NCI-H1105 (cell line): ENCODE measurements around the gene STK24.
A peak's percentile ranks its signal among the peaks of the same experiment; 100 is the strongest.

Experiments
- DNase-seq: peaks from one replicate; lab custom pipeline; 2025; lab: John Stamatoyannopoulos, UW

STK24 gene

GRCh38 chr13:98489446-98490194, 87.3 kb downstream of the STK24 start:
- DNase-seq: no peak

- no peak for DNase-seq
Measured at GRCh38 chr13:98488736-98489135, 88.2 kb downstream of the STK24 start.

DNA sequence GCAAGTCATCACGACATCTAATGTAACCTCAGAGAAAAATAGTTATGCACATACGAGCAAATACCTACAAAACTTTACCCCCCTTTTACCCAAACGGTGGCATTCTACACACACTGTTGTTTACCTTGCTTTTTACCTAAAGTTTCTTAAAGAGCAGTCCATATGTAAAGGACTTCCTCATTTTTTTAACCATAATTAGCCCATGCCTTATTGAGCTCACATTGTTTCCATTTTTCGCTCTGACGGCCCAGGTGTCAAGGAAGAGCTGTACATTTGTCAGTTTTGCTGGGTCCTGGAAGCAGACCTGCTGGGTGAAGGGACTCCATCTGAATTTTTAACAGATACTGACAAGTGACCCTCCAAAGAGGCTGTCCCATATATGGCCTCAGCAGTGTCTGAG, 89.4 kb downstream of the STK24 start:
- no peak for DNase-seq

DNA sequence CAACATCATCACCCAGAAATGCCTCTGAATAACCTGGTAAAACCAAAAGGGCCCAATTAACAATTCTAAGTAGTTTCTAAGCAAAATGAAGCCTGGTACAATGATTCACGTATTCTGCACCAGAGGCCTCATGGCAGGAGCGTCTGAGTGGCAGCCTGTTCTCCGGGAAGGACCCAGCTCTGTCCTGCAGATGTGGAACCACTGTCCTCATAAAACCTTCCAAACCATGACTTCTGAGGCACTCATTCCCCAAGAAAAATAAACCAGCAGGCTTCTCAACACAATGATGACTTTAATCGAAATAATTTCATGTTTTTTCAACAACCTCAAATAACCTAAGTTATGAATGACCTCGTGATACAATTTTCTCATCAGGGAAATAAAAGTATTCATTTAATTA, 89.9 kb downstream of the STK24 start:
- DNase-seq: no peak

- DNase-seq: no peak
Measured at GRCh38 chr13:98486412-98486811, 90.5 kb downstream of the STK24 start.

GRCh38 chr13:98485561-98485960, 91.3 kb downstream of the STK24 start:
- no peak for DNase-seq

DNA sequence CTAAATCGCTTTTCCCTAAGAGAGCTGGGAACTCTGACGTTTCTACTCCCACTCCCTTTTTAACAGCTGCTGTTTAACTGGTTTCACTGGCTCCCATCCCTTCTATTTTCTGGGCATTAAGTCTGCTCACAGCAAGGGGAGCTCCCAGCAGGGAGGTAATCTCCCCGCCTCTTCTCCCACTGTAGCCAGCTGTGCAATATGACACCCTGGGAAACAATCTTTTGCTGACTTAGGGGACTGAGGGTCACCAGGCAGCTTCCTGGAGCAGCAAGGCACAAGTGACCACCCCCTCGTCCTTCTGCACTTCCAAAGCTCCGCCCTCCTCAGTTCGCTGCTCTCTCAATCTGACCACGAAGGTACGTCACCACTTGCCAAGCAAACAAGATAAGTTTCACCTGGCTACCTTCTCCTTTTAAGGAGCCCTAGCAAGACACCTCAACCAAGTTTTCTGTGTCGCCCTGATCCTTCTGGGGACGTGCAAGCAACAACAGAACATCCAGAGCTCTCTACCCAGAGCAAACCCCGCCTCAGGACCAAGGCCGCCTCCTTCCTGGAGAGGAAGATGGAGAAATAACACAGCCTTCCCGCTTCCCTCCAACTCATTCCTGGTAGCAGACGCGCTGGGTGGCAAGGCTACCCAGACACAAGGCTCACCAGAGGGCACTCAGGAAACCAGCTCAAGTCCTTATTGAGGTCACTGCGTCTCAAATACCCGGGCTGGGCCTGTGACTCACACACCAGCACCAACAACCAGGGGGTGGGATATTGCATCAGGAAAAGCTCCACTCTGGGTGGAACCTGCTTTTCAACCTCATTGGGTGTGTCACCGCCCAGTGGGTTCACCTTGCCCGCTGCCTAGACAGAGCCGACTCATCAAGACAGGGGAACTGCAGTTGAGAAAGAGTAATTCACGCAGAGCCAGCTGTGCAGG, 92.4 kb downstream of the STK24 start:
- peak; percentile 23 for DNase-seq

GRCh38 chr13:98483601-98484288, 93.2 kb downstream of the STK24 start:
- DNase-seq: no peak

DNA sequence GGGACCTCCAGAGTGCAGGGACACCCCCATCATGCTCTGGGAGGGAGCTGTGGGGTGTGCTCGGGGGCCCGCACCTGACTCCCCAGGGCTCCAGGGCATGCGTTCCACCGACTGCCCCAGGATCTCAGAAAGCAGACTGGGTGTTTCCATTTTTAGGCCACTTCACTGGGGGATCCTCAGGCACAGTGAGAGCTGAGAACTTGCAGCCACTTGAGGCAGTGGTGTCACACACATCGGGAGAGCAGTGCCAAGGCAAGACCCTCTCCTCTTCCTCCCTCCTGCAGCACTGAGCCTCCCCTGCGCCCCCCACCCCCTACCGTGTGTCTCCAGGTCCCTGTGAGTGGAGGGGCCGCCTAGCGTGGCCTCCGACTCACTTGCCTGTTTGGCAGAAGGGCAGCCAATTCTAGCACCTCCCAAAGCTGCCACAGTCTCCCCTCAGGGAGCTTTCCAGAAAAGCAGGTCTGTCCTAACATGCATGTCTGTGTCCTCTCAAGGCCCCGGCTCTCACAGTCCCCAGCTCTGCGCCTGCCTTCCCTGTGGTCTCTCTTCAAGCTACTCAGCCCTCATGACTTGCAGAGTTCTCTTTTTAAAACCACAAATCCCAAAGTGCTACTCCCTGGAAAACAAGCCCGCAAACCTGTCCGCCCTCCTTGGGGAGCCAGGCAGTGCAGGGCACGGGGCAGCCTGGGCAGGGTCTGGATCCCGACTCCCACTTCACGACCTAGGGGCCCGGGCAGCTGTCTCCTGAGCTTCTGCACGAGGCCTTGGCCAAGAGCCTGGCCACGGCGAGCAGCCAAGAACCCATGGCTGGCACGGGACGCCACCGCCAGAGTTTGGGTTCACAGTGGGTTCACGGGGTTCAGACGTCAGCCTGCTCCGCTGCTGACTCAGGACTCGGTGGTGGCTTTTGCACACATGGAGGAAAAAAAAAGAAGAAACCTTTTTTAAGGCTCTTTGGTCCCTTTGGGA, 94.1 kb downstream of the STK24 start:
- no peak for DNase-seq

- DNase-seq: no peak
Measured at GRCh38 chr13:98480915-98481877, 95.7 kb downstream of the STK24 start.

GRCh38 chr13:98479496-98480003, 97.4 kb downstream of the STK24 start:
- DNase-seq: no peak

DNA sequence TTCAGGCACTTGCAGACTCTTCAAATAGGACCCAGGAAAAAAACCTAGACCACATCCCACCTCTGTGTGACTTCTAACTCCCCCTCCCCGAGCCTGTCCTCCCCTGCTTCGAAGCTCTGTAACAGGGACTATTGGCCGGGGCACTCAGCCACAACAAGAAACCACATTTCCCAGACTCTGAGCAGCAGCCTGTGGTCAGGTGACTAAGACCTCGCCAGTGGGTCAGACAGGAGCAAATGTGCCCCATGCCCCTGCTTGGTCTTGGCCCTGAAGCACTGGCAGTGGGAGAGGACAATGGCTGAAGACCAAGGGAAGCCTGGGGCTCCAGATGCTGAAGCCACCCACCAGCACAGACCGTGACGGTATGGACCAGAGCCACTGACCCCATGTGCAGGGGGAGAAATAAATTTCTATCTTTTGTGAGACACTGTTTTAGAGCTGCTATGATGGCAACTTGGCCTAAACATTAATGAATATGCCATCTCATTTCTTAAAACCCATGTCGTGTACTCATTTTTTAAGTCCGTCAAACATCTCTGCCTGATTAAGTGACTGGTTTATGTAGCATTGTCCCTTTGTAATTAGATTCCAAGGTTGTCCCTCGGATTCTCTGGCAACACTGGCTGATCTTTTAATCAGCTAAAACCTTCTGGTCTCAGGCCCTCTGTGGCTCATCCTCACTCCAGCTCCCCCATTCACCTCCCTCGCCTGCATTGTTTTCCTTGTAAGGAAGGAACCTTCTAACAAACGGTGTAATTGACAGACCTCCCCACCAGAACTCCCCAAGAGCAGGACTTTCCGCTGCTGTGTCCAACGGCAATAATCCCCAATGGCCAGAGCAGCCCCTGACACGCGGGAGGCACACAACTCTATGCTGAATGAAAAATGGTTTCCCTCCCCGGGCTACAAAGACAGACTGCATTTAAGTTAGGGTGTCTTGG, 98.4 kb downstream of the STK24 start:
- DNase-seq: no peak

- DNase-seq: no peak
Measured at GRCh38 chr13:98476538-98476966, 100.4 kb downstream of the STK24 start.

- no peak for DNase-seq
Measured at GRCh38 chr13:98476106-98476505, 100.8 kb downstream of the STK24 start.

- no peak for DNase-seq
Measured at GRCh38 chr13:98475522-98475921, 101.4 kb downstream of the STK24 start.

- no peak for DNase-seq
Measured at GRCh38 chr13:98474761-98475160, 102.1 kb downstream of the STK24 start.

- DNase-seq: no peak
Measured at GRCh38 chr13:98474292-98474691, 102.6 kb downstream of the STK24 start.

- no peak for DNase-seq
Measured at GRCh38 chr13:98473788-98474144, 103.1 kb downstream of the STK24 start.
